SK-N-SH treated with all-trans-retinoic acid at 6 μM for 48 hours (cell line): Measurements from ENCODE around the gene CILP.
"Not testable (repeated sequence)": the region's sequence is repeated elsewhere in the genome, so short reads cannot be mapped to it uniquely, and the experiment has no call there.

Source experiments
- ATAC-seq: fragments of 200-7000 bp; cut with Tn5 transposase; 3 replicates; pipeline ENCODE4 v1.9.1; 2020; ENCODE audit warnings: mild to moderate bottlenecking, moderate library complexity
- BACH2 ChIP-seq: fragments of 250-450 bp; sonication (Bioruptor Pico); IDR thresholded peaks from 2 replicates; pipeline ENCODE4 v1.9.0; 2021; ENCODE audit warnings: mild to moderate bottlenecking, borderline replicate concordance
- CREB5 ChIP-seq: fragments of 250-450 bp; sonication (Bioruptor Pico); IDR thresholded peaks from 2 replicates; pipeline ENCODE4 v1.5.1; 2020; ENCODE audit warnings: low read depth, mild to moderate bottlenecking, moderate library complexity
- CSDC2 ChIP-seq: fragments of 250-450 bp; sonication (Bioruptor Pico); IDR thresholded peaks from 2 replicates; pipeline ENCODE4 v1.5.0; 2020; ENCODE audit warnings: mild to moderate bottlenecking, moderate library complexity
- CSRNP3 ChIP-seq: fragments of 250-450 bp; sonication (Bioruptor Pico); IDR thresholded peaks from 2 replicates; pipeline ENCODE4 v1.5.1; 2021; ENCODE audit warnings: mild to moderate bottlenecking, moderate library complexity
- ESRRG ChIP-seq: fragments of 250-450 bp; sonication (Bioruptor Pico); IDR thresholded peaks from 2 replicates; pipeline ENCODE4 v1.6.1; 2021; ENCODE audit warnings: mild to moderate bottlenecking
- PATZ1 ChIP-seq: fragments of 250-450 bp; sonication (Bioruptor Pico); IDR thresholded peaks from 2 replicates; pipeline ENCODE4 v1.8.0; 2020; ENCODE audit warnings: mild to moderate bottlenecking, moderate library complexity, borderline replicate concordance
- POU6F1 ChIP-seq: fragments of 250-450 bp; sonication (Bioruptor Pico); IDR thresholded peaks from 2 replicates; pipeline ENCODE4 v1.8.0; 2021; ENCODE audit warnings: low read depth, mild to moderate bottlenecking, moderate library complexity, borderline replicate concordance
- PPARA ChIP-seq: fragments of 250-450 bp; sonication (Bioruptor Pico); IDR thresholded peaks from 2 replicates; pipeline ENCODE4 v1.5.0; 2020; ENCODE audit warnings: mild to moderate bottlenecking, borderline replicate concordance
- RARB ChIP-seq: fragments of 250-450 bp; sonication (Bioruptor Pico); IDR thresholded peaks from 2 replicates; pipeline ENCODE4 v1.8.0; 2021; ENCODE audit warnings: mild to moderate bottlenecking, moderate library complexity
- SNAI2 ChIP-seq: fragments of 250-450 bp; sonication (Bioruptor Pico); IDR thresholded peaks from 2 replicates; pipeline ENCODE4 v1.5.0; 2020; ENCODE audit warnings: mild to moderate bottlenecking, moderate library complexity
- ZC3H10 ChIP-seq: fragments of 250-450 bp; sonication (Bioruptor Pico); IDR thresholded peaks from 2 replicates; pipeline ENCODE4 v1.5.1; 2021; ENCODE audit warnings: mild to moderate bottlenecking, moderate library complexity
- ZFP30 ChIP-seq: fragments of 450-650 bp; formaldehyde crosslinking; IDR thresholded peaks from 2 replicates; pipeline ENCODE4 v1.5.0; 2022; ENCODE audit warnings: mild to moderate bottlenecking, moderate library complexity
- ZNF565 ChIP-seq: fragments of 450-650 bp; formaldehyde crosslinking; conservative IDR thresholded peaks from 2 replicates; pipeline ENCODE4 v1.5.0; 2020; ENCODE audit warnings: low read depth, mild to moderate bottlenecking, moderate library complexity
- ZNF70 ChIP-seq: fragments of 450-650 bp; formaldehyde crosslinking; IDR thresholded peaks from 2 replicates; pipeline ENCODE4 v1.5.0; 2020; ENCODE audit warnings: mild to moderate bottlenecking, moderate library complexity
- ZNF8 ChIP-seq: fragments of 450-650 bp; formaldehyde crosslinking; IDR thresholded peaks from 2 replicates; pipeline ENCODE4 v1.5.0; 2020; ENCODE audit warnings: mild to moderate bottlenecking, moderate library complexity

The CILP gene

GRCh38 chr15:65184305-65184867 is 26.9 kb downstream of the CILP start:
- TF ChIP-seq CREB5 (CRISPR knock-in tag), result no peak
- peak; percentile 78 for ATAC-seq

GRCh38 chr15:65183865-65184159 is 27.5 kb downstream of the CILP start:
- TF ChIP-seq ZNF8, result no peak
- TF ChIP-seq CSDC2 (CRISPR knock-in tag), result no peak
- no peak for TF ChIP-seq ZFP30 (CRISPR knock-in tag)
- ATAC-seq, result no peak

GRCh38 chr15:65182538-65182937 is 28.7 kb downstream of the CILP start:
- TF ChIP-seq ESRRG (CRISPR knock-in tag) (no peak), BACH2 (CRISPR knock-in tag) (no peak), SNAI2 (CRISPR knock-in tag) (no peak), POU6F1 (CRISPR knock-in tag) (no peak)
- no peak for ATAC-seq

GRCh38 chr15:65181582-65182353 is 29.5 kb downstream of the CILP start:
- not testable (repeated sequence) for ATAC-seq

GRCh38 chr15:65180167-65180566 is 31.1 kb downstream of the CILP start:
- TF ChIP-seq ZNF565 (CRISPR knock-in tag), result no peak
- TF ChIP-seq POU6F1 (CRISPR knock-in tag), result no peak
- TF ChIP-seq PPARA (CRISPR knock-in tag), result no peak
- TF ChIP-seq PATZ1 (CRISPR knock-in tag), result no peak
- TF ChIP-seq ZNF70 (CRISPR knock-in tag), result no peak
- TF ChIP-seq ESRRG (CRISPR knock-in tag), result no peak
- ATAC-seq, result no peak

GRCh38 chr15:65177901-65178300 is 33.4 kb downstream of the CILP start:
- TF ChIP-seq PATZ1 (CRISPR knock-in tag), result no peak
- no peak for TF ChIP-seq ZNF8
- no peak for TF ChIP-seq RARB (CRISPR knock-in tag)
- no peak for TF ChIP-seq ZC3H10 (CRISPR knock-in tag)
- TF ChIP-seq CSRNP3 (CRISPR knock-in tag), result no peak
- TF ChIP-seq, all 23 proteins: peak for 0
- ATAC-seq, result no peak
